GM10266 (cell line): ENCODE data around the gene TCAF2.
"Not testable (repeated sequence)": the region's sequence is repeated elsewhere in the genome, so short reads cannot be mapped to it uniquely, and the experiment has no call there.

Experiments used
- DNase-seq: peaks from one replicate; pipeline ENCODE4 v3.0.0; 2012; ENCODE audit errors: extremely low spot score
- TF ChIP-seq, protein P1 (sequence below): IDR thresholded peaks from 2 replicates; pipeline ENCODE4 v1.5.1; 2012; ENCODE audit warnings: mild to moderate bottlenecking, low read depth; ENCODE audit not compliant: control insufficient read depth, insufficient read depth; ENCODE audit errors: missing control alignments

TCAF2 gene

DNA sequence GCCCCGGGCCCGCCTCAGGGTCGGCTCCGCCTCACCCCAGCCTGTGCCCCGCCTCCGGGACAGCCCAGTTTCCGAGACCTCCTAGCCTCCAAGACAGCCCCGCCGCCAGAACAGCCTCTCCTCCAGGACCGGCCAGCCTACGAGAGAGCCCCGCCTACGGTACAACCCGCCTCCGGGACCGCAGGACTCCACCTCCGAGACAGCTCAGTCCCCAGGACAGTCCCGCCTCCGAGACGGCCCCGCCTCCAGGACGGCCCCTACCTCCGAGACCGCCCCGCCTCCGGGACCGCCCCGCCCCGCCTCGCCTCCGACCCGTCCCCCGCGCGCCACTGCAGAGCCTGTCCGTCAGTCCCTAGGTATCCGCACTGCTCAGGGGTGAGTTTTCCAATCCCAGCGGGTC lies at the start of gene TCAF2:
TCAF2 (plus strand) TSS at position 329 of the 400 bp plus-strand sequence.
- not testable (repeated sequence) for DNase-seq

- not testable (repeated sequence) for DNase-seq
Observed at GRCh38 chr7:143571501-143571900, 49.3 kb upstream of the TCAF2 start, which contains the start of gene CTAGE15. CTAGE15 (plus strand) TSS chr7:143571801; CDS start chr7:143571818, 17 bp downstream.

DNA sequence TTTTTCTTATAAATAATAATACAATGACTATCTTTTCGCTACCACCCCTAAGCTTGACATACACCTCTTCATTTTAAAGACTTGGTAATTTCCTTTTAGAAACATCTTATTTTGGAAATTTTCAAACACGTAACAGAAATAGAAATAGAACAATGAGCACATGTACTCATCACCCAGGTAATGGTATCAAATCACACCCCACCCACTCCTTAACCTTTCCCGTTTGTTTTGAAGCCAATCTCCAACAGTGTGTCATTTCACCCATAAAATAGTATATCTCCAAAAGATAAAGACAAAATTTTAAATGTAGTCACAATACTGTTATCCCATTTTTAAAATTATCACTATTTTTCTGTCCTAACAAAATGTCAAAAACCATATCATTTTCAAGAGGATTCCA lies 32.6 kb upstream of the TCAF2 start:
- not testable (repeated sequence) for DNase-seq

DNA sequence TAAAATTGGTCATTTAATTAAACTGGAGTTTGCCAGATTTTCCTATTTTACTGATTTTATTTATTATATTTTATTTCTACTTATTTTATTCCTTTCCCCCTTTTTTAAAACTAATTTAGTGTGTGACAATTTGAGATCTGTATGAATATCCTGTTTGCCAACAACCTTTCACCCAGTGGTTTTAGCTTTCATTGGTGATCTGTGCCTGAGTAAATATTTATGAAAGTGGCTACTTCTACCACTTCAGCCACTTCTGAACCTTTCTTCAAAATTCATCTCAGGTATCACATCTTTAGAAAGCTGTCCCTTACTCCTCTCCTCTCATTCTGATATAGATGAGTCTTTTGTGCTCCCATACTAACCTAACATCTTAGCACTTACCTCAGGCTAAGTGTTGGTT lies 30.9 kb upstream of the TCAF2 start:
- DNase-seq, result not testable (repeated sequence)

- DNase-seq, result not testable (repeated sequence)
Observed at GRCh38 chr7:143598086-143598485, 22.7 kb upstream of the TCAF2 start.

DNA sequence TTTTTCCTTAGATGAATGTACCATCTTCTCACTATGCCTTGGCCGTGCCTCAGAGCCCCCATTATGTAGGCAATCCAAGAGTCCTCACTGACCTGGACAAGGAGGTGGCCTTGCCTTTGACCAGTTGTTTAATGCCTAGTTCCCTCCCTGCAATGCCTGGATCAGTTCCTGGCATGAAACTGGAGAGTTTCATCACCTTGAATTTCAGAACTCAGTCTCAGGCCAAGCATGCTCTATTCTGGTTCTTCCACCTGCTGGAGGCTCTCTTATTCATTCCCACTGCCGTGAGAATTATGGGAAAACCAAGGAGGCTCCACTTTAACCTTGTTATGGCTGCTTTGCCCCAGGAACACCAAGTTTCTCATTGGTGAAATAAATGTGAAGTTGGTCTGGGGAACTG lies 17.2 kb upstream of the TCAF2 start:
- not testable (repeated sequence) for DNase-seq

- not testable (repeated sequence) for DNase-seq
Observed at GRCh38 chr7:143606088-143606487, 14.7 kb upstream of the TCAF2 start.

DNA sequence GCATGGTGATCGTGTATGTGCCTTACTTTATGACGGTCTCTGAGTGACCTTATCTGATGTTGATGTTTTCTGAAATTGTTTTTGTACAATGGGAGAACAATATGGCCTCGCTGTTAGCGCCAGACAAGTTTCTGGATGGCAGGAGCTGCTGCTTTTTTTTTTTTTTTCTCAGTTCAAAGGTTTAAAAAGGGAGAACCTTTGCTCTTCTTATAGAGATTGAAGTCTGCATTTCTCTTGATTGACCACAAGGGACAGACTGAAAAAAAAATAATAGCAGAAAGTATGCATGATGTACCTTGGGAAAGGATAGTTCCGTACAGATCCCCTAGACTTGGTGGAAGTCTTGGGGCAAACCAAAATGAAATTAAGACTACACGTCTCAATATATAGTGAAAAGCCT lies 5.2 kb upstream of the TCAF2 start:
- not testable (repeated sequence) for DNase-seq

- not testable (repeated sequence) for DNase-seq
Observed at GRCh38 chr7:143617204-143617603, 3.6 kb upstream of the TCAF2 start.

GRCh38 chr7:143620058-143620457 lies 716 bp upstream of the TCAF2 start:
- not testable (repeated sequence) for DNase-seq
- TF ChIP-seq, protein P1, sequence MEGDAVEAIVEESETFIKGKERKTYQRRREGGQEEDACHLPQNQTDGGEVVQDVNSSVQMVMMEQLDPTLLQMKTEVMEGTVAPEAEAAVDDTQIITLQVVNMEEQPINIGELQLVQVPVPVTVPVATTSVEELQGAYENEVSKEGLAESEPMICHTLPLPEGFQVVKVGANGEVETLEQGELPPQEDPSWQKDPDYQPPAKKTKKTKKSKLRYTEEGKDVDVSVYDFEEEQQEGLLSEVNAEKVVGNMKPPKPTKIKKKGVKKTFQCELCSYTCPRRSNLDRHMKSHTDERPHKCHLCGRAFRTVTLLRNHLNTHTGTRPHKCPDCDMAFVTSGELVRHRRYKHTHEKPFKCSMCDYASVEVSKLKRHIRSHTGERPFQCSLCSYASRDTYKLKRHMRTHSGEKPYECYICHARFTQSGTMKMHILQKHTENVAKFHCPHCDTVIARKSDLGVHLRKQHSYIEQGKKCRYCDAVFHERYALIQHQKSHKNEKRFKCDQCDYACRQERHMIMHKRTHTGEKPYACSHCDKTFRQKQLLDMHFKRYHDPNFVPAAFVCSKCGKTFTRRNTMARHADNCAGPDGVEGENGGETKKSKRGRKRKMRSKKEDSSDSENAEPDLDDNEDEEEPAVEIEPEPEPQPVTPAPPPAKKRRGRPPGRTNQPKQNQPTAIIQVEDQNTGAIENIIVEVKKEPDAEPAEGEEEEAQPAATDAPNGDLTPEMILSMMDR, result peak; percentile 44

GRCh38 chr7:143621175-143621574 lies 401 bp downstream of the TCAF2 start:
- not testable (repeated sequence) for DNase-seq

DNA sequence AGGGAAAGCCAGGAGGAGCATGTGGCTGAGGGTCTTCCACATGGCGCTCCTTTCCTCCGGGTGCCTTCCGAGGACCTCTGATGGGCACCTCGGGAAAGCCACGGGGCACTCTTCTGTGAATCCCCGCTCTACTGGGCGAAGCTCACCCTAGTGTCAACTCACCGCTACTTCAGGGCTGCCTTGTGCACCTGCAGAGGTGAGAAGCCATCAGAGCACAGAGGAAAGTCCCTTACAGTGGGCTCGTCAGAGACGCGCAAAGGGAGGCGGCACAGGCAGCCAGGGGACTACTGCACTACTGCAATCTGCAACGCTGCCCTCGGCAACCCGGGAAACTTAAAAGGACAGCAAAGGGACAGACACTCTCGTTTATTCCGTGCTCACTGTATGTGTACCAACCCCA lies 1.4 kb downstream of the TCAF2 start:
- DNase-seq, result not testable (repeated sequence)

DNA sequence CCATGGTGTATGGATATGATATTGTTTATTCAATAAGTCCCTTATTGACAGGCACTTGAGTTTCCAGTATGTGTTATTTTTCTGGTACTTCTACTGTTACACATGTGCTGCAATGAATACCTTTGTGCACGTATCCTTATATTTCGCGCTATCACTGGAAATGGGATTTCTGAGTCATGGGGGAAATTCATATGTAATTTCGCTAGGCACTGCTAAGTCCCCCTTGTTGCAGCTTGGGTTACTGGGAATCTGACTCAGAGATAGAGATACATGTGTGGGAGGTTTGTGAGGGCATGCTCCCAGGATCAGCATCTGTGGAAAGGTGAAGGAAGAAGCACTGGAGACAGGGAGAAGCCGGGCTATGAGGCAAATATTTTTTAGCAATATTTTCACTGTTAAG lies 9.9 kb downstream of the TCAF2 start:
- DNase-seq, result not testable (repeated sequence)

- DNase-seq, result not testable (repeated sequence)
Observed at GRCh38 chr7:143632506-143632905, 11.7 kb downstream of the TCAF2 start.

DNA sequence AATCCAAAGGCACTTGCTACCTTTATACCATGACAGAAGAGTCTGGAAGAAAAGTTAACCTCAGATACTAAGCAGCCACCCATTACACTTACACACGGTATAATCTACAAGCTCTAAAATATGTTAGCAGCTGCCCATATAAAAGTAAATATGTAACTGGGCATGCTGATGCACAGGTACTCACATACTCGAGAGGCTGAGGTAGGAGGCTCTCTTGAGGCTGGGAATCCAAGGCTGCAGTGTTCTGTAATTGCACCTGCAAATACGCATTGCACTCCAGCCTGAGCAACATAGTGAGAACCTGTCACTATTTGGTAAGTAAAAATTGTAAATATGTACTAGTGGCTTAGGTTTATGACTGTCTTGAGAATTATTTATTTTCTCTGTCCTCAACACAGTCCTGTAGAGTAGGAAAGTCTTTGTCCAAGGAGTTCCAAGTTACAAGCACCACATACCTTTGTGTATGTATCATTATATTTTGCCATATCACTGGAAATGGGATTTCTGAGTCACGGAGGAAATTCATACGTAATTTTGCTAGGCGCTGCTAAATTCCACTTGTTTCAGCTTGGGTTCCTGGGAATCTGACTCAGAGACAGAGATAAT lies 12.3 kb downstream of the TCAF2 start:
- not testable (repeated sequence) for DNase-seq

DNA sequence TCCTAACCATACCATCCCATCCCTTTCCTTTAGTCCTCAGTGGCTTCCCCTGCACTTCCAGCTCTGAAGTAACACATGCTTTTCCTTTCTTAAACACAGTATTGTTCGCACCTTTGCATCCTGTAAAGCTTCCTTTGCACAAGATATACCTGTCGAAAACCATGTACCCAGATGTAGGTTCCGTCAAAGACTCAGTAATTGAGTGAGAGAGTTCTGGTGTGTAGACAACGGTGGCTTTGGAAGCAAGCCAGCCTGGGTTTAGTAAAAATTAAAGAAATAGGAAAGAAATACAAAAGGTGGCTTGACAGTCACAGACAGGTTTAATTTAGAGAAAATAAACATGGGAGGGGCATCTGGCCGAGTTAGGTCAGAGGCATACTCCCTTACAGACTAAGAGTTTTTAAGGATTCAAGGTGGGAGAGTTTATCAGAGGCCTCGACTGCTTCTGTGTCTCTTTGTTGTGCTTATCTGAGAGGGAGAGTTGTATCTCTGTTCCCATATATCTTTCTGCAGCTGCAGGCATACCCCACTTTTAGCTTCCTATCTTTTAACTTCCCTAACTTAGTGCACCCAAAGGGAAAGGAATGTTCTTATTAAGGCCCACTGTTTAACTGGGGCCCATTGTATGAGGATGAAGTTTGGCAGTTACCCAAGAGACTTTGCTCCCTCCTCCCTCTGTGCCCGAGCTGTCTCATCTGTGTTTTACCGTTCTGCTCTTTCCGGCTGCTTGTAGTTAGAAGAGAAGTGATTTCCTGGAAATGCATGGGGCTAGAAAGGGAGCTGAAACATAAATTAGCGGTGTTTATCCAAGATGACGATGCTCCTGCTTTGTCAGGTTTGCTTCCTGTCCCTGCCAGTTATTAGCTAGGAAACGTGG lies 14.8 kb downstream of the TCAF2 start:
- not testable (repeated sequence) for DNase-seq

DNA sequence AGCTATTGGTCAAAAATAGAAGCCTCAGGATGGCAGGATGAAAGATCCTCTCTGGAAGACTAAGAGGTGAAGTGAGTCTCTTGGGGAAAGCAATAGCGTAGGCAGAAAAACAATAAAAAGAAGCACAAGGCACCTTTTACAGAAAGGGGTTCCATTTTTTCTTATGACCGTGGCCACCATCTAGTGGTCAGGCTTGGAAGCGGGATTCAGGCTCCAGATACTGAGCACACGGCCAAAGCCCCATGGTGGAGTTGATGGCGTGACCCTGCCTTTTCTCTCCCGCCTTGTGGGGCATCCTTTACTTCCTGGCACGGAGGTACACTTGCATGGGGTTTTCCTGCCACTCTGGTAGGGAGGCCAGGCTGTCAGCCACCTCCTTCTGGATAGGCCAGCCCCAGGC lies 18.6 kb downstream of the TCAF2 start:
- not testable (repeated sequence) for DNase-seq

DNA sequence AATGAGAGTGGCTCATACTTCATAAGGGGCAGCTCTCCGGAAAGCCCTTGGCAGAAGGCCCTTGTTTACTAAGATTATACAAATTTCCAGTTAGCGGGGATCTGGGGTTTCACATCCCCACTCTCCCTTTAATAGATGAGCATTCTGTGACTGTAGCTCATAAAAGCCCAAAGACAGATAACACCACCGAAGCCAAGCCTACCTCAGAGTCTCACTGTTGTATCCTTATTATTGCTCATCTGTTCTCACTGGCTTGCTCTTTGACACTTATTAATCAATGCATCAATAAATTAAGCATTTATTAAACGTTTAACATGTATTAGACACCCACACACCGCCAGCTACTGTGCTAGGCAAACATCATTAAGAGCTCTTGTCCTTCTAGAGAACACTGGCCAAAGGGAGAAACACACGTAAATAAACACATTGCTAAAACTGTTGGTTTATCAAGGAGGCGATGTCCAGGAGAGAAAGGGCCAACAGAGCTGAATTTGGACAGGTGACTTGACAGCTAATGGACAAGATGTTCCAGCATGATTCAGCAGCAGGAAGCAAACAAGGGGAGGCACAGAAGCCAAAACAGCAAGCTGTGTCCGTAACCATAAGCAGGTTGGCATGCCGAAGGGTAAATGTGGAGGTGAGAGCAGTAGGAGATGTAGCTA lies 19.9 kb downstream of the TCAF2 start:
- not testable (repeated sequence) for DNase-seq

- not testable (repeated sequence) for DNase-seq
Observed at GRCh38 chr7:143646598-143646997, 25.8 kb downstream of the TCAF2 start.

- DNase-seq, result not testable (repeated sequence)
Observed at GRCh38 chr7:143649902-143650301, 29.1 kb downstream of the TCAF2 start.
